ENCODE data around the gene ZDHHC11B.
"Not testable (repeated sequence)": the region's sequence is repeated elsewhere in the genome, so short reads cannot be mapped to it uniquely, and the experiment has no call there.

ZDHHC11B gene

GRCh38 chr5:714215-715118 is 70.1 kb downstream of the ZDHHC11B start:
- not testable (repeated sequence) for DNase-seq

GRCh38 chr5:713686-714085 is 70.8 kb downstream of the ZDHHC11B start:
- DNase-seq: not testable (repeated sequence)

GRCh38 chr5:708848-709517 is 75.5 kb downstream of the ZDHHC11B start:
- DNase-seq: not testable (repeated sequence)

- not testable (repeated sequence) for DNase-seq
Measured at GRCh38 chr5:708374-708773, 76.2 kb downstream of the ZDHHC11B start.

GRCh38 chr5:706127-706526 is 78.4 kb downstream of the ZDHHC11B start:
- DNase-seq: not testable (repeated sequence)

- not testable (repeated sequence) for DNase-seq
Measured at GRCh38 chr5:696753-697702, 87.5 kb downstream of the ZDHHC11B start.

GRCh38 chr5:696191-696590 is 88.3 kb downstream of the ZDHHC11B start:
- DNase-seq: not testable (repeated sequence)

- not testable (repeated sequence) for DNase-seq
Measured at GRCh38 chr5:695475-695874, 89.1 kb downstream of the ZDHHC11B start.

GRCh38 chr5:694042-694431 is 90.5 kb downstream of the ZDHHC11B start:
- DNase-seq: not testable (repeated sequence)

- not testable (repeated sequence) for DNase-seq
Measured at GRCh38 chr5:693271-694041, 91.1 kb downstream of the ZDHHC11B start, which contains the start of gene TPPP. Gene TPPP, minus strand, starts transcription at chr5:693352. Its CDS starts 15,292 bp downstream, at chr5:678060.

- not testable (repeated sequence) for DNase-seq
Measured at GRCh38 chr5:692529-693041, 91.9 kb downstream of the ZDHHC11B start.

- no peak for DNase-seq
Measured at GRCh38 chr5:691817-692528, 92.6 kb downstream of the ZDHHC11B start.

- DNase-seq: not testable (repeated sequence)
Measured at GRCh38 chr5:691049-691448, 93.5 kb downstream of the ZDHHC11B start.

GRCh38 chr5:690293-690692 is 94.2 kb downstream of the ZDHHC11B start:
- DNase-seq: not testable (repeated sequence)

GRCh38 chr5:688348-689010 is 96.0 kb downstream of the ZDHHC11B start:
- not testable (repeated sequence) for DNase-seq

GRCh38 chr5:686936-687335 is 97.6 kb downstream of the ZDHHC11B start:
- not testable (repeated sequence) for DNase-seq

- not testable (repeated sequence) for DNase-seq
Measured at GRCh38 chr5:686172-686523, 98.4 kb downstream of the ZDHHC11B start.

GRCh38 chr5:685262-686171 is 99.0 kb downstream of the ZDHHC11B start:
- DNase-seq: no peak

GRCh38 chr5:684751-685216 is 99.7 kb downstream of the ZDHHC11B start:
- no peak for DNase-seq
